ENCODE results near the gene ANAPC7. TPM values are rescaled to one million over a fixed set of nuclear protein-coding genes. Genes with fewer than 3 reads are reported as not detected.

ANAPC7 gene
- total and polyA plus RNA-seq, 9 of the 15 experiments (the other 6 are each of a cell fraction or from before 2014, with no cell fraction given): 46.7 to 158 (median 109) TPM

DNA sequence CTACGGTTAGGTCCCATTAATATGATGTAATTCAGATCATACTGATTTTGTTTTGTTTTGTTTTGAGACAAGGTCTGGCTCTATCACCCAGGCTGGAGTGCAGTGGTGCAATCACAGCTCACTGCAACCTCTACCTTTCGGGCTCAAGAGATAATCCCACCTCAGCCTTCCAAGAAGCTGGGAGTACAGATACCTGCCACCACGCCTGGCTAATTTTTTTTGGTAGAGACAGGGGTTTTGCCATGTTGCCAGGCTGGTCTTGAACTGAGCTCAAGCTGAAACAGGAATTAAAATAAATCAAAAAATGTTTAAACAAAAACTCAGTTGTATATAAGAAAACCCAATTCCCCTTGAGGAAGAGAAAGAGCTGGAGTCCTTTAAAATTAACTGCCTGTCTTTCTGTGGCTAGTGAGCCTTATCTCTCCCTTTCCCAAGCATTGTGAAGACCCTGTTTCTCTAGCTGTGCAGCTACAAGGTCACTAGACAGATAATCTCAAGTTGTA lies 17.7 kb upstream of the ANAPC7 start (continued):
- no peak for TF ChIP-seq SMAD1 (IDR thresholded peaks at IDR 0.05; ENCODE audit: low read depth, low read length, partially characterized antibody)
- no peak for TF ChIP-seq ZNF124 (CRISPR knock-in tag; IDR thresholded peaks at IDR 0.05)
- TF ChIP-seq FOXA3 (CRISPR knock-in tag; conservative IDR thresholded peaks at IDR 0.05 in 1 of 2, IDR thresholded peaks at IDR 0.05 in 1 of 2): no peak
- peak; percentile 38; the same call in 1 of the 2 replicates for TF ChIP-seq CXXC5 (CRISPR knock-in tag; IDR thresholded peaks at IDR 0.05)
- TF ChIP-seq CREBBP (IDR thresholded peaks at IDR 0.05; ENCODE audit: low read depth, low read length): no peak
- TF ChIP-seq ZFX (CRISPR knock-in tag; IDR thresholded peaks at IDR 0.05): no peak
- no peak for TF ChIP-seq ZNF76 (CRISPR knock-in tag; IDR thresholded peaks at IDR 0.05; ENCODE audit: borderline replicate concordance)
- TF ChIP-seq, protein P1, sequence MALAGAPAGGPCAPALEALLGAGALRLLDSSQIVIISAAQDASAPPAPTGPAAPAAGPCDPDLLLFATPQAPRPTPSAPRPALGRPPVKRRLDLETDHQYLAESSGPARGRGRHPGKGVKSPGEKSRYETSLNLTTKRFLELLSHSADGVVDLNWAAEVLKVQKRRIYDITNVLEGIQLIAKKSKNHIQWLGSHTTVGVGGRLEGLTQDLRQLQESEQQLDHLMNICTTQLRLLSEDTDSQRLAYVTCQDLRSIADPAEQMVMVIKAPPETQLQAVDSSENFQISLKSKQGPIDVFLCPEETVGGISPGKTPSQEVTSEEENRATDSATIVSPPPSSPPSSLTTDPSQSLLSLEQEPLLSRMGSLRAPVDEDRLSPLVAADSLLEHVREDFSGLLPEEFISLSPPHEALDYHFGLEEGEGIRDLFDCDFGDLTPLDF (CRISPR knock-in tag; IDR thresholded peaks at IDR 0.05): no peak
- TF ChIP-seq NBN (IDR thresholded peaks at IDR 0.05; ENCODE audit: low read depth): no peak
- TF ChIP-seq NFXL1 (CRISPR knock-in tag; IDR thresholded peaks at IDR 0.05): no peak
- TF ChIP-seq NR2C1 (IDR thresholded peaks at IDR 0.05): no peak
- TF ChIP-seq NR2C1 (tag; IDR thresholded peaks at IDR 0.05): peak; percentile 15
- 0 out of 4 replicates have a peak, but pooled peaks of 1 of the 2 experiments have one; percentile 52 for TF ChIP-seq TBL1XR1 (IDR thresholded peaks at IDR 0.05; ENCODE audit: low read length in 2 of 2)
- no peak for TF ChIP-seq ZFPM2 (CRISPR knock-in tag; IDR thresholded peaks at IDR 0.05)
- TF ChIP-seq SOX6 (IDR thresholded peaks at IDR 0.05): peak; percentile 80
- no peak for TF ChIP-seq ZNF764 (CRISPR knock-in tag; IDR thresholded peaks at IDR 0.05; ENCODE audit: low read depth)
- peak; percentile 87 for TF ChIP-seq DPF2 (IDR thresholded peaks at IDR 0.05)
- TF ChIP-seq, protein P2, sequence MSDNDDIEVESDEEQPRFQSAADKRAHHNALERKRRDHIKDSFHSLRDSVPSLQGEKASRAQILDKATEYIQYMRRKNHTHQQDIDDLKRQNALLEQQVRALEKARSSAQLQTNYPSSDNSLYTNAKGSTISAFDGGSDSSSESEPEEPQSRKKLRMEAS (CRISPR knock-in tag; IDR thresholded peaks at IDR 0.05): no peak
- TF ChIP-seq CAMTA2 (CRISPR knock-in tag; conservative IDR thresholded peaks at IDR 0.05): no peak
- TF ChIP-seq ETV5 (CRISPR knock-in tag; IDR thresholded peaks at IDR 0.05; ENCODE audit: low read depth): no peak
- no peak for TF ChIP-seq IFI16 (CRISPR knock-in tag; IDR thresholded peaks at IDR 0.05)
- TF ChIP-seq MEIS2 (IDR thresholded peaks at IDR 0.05; ENCODE audit: partially characterized antibody): peak; percentile 74
- TF ChIP-seq ZNF551 (CRISPR knock-in tag; IDR thresholded peaks at IDR 0.05): no peak
- TF ChIP-seq, protein P3, sequence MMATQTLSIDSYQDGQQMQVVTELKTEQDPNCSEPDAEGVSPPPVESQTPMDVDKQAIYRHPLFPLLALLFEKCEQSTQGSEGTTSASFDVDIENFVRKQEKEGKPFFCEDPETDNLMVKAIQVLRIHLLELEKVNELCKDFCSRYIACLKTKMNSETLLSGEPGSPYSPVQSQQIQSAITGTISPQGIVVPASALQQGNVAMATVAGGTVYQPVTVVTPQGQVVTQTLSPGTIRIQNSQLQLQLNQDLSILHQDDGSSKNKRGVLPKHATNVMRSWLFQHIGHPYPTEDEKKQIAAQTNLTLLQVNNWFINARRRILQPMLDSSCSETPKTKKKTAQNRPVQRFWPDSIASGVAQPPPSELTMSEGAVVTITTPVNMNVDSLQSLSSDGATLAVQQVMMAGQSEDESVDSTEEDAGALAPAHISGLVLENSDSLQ (IDR thresholded peaks at IDR 0.05): peak; percentile 42
- TF ChIP-seq SAFB (IDR thresholded peaks at IDR 0.05; ENCODE audit: borderline replicate concordance, low read depth, low read length): no peak
- TF ChIP-seq BRD9 (IDR thresholded peaks at IDR 0.05; ENCODE audit: low read depth, partially characterized antibody): no peak
- TF ChIP-seq TEAD4 (IDR thresholded peaks at IDR 0.05; ENCODE audit: low read length): peak; percentile 80
- no peak for TF ChIP-seq TEAD4 (CRISPR knock-in tag; IDR thresholded peaks at IDR 0.05; ENCODE audit: borderline replicate concordance)
- no peak for TF ChIP-seq CBX8 (IDR thresholded peaks at IDR 0.05; ENCODE audit: borderline replicate concordance, extremely low read depth, low read depth, low read length, poor library complexity, severe bottlenecking)
